NAMALWA (cell line): ENCODE data around the gene SERPINA5.
"Not testable (repeated sequence)": the region's sequence is repeated elsewhere in the genome, so short reads cannot be mapped to it uniquely, and the experiment has no call there.

Experiments used
- DNase-seq: peaks from one replicate; pipeline ENCODE4 v3.0.0-alpha.2; 2015; ENCODE audit warnings: low spot score

Gene SERPINA5

GRCh38 chr14:94573475-94574277 lies 7.5 kb upstream of the SERPINA5 start:
- DNase-seq, result no peak

DNA sequence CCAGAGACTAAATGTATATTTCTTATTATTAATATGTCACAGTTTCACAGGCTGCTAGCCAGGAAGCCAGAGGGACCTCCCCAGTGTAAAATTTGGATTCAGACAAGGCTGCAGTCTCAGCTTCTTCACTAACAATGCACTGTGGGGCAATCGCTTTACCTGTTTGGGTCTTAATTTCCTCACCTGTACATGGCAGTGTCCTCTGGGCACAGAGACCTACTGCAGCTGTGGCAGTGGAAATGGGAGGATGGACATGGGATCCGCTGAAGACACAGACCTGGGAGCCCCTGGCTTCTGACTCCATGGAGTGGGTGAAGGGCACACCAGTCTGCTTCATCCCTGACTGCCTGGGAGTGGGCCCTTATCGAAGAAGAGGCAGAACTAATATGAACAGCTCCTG lies 6.9 kb upstream of the SERPINA5 start:
- no peak for DNase-seq

GRCh38 chr14:94575730-94576585 lies 5.3 kb upstream of the SERPINA5 start:
- DNase-seq, result no peak

DNA sequence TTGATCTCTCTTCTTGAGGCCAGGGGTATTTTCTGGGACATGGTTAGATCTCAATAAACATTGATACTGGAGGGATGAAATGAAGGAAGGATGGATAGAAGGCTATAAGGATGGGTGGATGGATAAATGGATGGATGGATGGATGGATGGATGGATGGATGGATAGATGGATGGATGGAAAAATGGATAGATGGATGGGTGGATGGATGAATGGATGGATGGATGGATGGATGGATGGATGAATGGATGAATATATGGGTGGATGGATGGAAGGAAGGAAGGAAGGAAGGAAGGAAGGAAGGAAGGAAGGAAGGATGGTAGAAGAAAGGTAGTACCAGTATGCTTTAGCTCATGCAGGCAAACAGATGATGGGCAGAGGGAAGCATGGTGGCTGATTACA lies 3.8 kb upstream of the SERPINA5 start:
- not testable (repeated sequence) for DNase-seq

GRCh38 chr14:94578712-94579111 lies 2.5 kb upstream of the SERPINA5 start:
- DNase-seq, result no peak

GRCh38 chr14:94582199-94582750 lies 1.0 kb downstream of the SERPINA5 start:
- DNase-seq, result no peak

- DNase-seq, result no peak
Measured at GRCh38 chr14:94582851-94583250, 1.6 kb downstream of the SERPINA5 start.

- DNase-seq, result no peak
Measured at GRCh38 chr14:94583557-94583956, 2.3 kb downstream of the SERPINA5 start.

DNA sequence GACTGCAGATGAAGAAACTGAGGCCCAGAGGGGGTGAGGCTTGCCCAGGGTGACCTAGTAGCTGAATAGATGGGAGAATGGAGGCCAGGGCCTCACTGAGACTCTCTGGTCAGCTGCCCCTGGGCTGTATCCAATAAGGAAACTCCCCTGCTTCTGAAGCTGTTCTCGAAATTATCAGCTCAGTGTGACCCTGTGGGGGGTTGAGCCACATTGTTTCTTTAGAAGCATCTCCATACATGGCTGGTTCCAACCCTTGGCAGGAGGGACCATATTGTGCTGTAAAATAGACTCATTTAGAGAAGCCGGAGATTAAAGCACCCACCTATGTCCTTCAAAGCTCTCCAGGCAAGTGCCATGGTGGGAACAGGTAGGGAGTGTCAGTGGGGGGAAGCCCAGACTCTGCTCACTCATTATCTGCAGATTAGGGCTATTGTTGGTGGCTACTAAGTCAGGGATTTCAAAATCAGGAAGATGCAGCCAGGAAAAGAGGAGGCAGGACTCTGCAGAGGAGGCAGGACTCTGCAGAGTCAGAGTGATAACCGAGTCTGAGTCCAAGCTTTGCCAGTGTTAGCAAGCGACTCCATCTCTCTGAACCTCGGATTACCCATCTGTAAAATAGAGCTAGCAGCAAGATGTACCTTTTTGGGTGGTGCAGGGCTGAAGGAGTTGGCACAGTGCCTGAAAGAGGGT lies 3.5 kb downstream of the SERPINA5 start:
- no peak for DNase-seq

- no peak for DNase-seq
Measured at GRCh38 chr14:94586635-94587034, 5.4 kb downstream of the SERPINA5 start.

DNA sequence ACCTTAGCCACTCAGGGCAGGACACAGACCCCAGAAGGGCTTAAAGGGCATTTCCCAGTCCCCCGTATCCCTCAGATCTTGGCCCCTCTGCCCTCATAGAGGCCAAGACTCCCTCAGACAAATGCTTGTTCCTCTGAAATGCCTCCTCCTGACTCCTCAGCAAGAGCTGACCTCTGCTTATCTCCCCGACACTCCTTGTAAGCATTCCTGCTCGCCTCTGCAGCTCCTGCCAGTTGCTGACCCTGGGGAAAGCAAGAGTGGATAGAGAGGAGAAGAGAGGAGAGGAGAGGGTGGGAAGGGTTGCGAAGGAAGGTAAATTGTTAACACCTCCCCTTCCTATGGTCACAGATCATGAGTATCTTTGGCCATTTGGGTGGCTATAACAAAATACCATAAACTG lies 7.1 kb downstream of the SERPINA5 start:
- no peak for DNase-seq

DNA sequence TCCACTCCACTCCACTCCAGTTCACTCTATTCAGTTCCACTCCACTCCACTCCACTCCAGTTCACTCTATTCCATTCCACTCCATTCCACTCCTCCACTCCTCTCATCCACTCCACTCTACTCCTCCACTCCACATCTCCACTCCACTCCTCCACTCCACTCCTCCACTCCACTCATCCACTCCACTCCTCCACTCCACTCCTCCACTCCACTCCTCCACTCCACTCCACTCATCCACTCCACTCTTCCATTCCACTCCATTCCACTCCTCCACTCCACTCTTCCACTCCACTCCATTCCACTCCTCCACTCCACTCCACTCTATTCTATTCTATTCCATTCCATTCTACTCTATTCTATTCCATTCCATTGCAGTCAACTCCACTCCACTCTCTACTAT lies 9.8 kb downstream of the SERPINA5 start:
- no peak for DNase-seq

- no peak for DNase-seq
Measured at GRCh38 chr14:94591871-94592270, 10.6 kb downstream of the SERPINA5 start.

DNA sequence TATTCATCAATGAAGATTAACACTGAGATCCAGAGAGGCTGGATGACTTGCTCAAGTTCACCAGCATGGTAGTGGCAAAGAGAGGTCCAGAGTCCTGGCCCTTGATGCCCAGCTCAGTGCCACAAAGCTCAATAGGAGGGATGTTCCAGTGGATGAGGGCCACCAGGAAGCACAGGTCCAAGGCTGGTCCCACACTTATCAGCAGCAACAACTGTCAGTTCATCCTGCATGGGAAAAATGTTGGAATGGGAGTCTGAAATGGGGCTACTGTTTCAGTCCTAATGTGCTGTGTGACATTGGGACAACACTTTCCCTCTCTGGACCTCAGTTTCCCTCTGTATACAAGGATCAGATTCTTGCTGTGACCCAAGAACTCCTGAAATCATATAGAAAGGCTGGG lies 11.2 kb downstream of the SERPINA5 start:
- DNase-seq, result no peak

GRCh38 chr14:94593376-94593748 lies 12.1 kb downstream of the SERPINA5 start:
- no peak for DNase-seq

- DNase-seq, result no peak
Measured at GRCh38 chr14:94593749-94594431, 12.7 kb downstream of the SERPINA5 start.

GRCh38 chr14:94594441-94594840 lies 13.2 kb downstream of the SERPINA5 start:
- no peak for DNase-seq

- no peak for DNase-seq
Measured at GRCh38 chr14:94595912-94596311, 14.7 kb downstream of the SERPINA5 start.

DNA sequence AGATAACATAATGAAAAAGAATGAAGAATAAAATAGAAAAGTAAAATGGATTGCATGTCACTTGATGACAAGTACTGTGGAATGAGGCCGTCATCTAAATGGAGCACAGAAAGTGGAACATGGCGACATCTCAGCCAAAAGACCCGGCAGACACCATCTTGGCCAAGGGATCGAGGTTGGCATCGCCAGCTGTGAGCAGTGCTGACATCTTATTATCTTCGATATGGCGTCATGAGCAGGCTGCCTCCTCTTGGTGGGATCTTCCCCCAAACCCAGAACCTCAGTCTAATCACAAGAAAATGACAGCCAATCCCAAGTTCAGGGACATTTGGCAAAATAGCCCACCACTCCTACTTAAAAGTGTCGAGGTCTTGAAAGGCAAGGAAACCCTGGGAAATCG lies 15.1 kb downstream of the SERPINA5 start:
- no peak for DNase-seq

DNA sequence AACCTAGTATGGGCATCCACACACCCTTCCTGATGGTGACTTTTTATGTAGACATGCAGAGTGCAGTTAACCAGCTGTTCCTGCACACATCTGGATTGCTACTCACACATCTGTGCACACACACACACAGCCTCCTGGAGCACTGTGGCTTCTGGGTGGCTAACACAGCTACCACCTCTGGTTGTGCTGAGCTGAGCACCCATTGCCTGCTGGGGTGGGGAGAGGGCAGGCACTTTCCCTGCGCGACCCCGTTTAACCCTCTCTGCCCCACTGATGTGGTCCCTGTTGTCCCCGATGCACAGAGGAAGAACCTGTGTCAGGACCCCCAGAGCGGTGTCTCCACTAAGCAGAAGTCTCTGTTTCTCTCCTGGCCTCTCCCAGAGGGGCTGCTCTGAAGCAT lies 16.6 kb downstream of the SERPINA5 start:
- no peak for DNase-seq

DNA sequence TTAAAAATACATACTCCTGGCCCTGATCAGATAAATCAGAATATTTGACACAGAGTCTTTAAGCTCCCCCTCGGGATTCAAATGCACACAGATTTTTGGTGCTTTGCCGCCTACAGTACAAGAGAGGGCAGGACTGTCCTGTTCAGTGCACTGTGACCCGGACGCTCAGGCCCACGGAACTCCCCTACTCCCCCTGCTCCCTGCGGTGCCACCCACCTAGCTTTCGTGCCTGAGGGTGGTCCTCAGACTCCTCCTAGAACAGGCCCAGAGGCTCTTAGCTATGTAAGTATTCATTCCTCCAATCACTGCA lies 17.2 kb downstream of the SERPINA5 start:
- no peak for DNase-seq
